HepG2 (cell line): ENCODE data around the gene KIF5B. TPM values are rescaled to one million over a fixed set of nuclear protein-coding genes. Genes with fewer than 3 reads are reported as not detected.

Source experiments
- AGO1 ChIP-seq: fragments of 200-400 bp; formaldehyde crosslinking; IDR thresholded peaks from 2 replicates; pipeline ENCODE4 v1.6.1; 2017; ENCODE audit warnings: mild to moderate bottlenecking, low read depth, low read length, moderate library complexity; ENCODE audit not compliant: poor library complexity, severe bottlenecking
- AHR ChIP-seq: IDR thresholded peaks from 2 replicates; pipeline ENCODE4 v1.6.1; 2018; ENCODE audit warnings: missing genetic modification reagents, missing compliant biosample characterization
- CBX2 ChIP-seq, 2 experiments: fragments of 200-600 bp in 1 of 2; sonication (generic); formaldehyde crosslinking in 1 of 2; IDR thresholded peaks; 2 replicates each; pipeline versions ENCODE4 v1.7.0 to v1.8.1; 2018 to 2022; ENCODE audit warnings: low read depth in 2 of 2, low read length in 1 of 2, mild to moderate bottlenecking in 1 of 2, missing genetic modification reagents in 1 of 2
- DNMT3B ChIP-seq: conservative IDR thresholded peaks from 2 replicates; pipeline ENCODE4 v1.6.1; 2016; ENCODE audit warnings: missing biosample characterization, control low read depth
- DPF2 ChIP-seq: sonication (generic); formaldehyde crosslinking; IDR thresholded peaks from 2 replicates; pipeline ENCODE4 v1.4.0; 2020; ENCODE audit warnings: mild to moderate bottlenecking, low read depth, missing genetic modification reagents, borderline replicate concordance
- E2F1 ChIP-seq: sonication (generic); formaldehyde crosslinking; IDR thresholded peaks from 2 replicates; pipeline ENCODE4 v1.5.0; 2020; ENCODE audit warnings: missing genetic modification reagents
- MXD4 ChIP-seq: IDR thresholded peaks from 2 replicates; pipeline ENCODE4 v1.6.1; 2016; ENCODE audit warnings: mild to moderate bottlenecking, missing biosample characterization, missing genetic modification reagents
- NFE2L1 ChIP-seq: sonication (generic); formaldehyde crosslinking; IDR thresholded peaks from 2 replicates; pipeline ENCODE4 v1.4.0; 2020; ENCODE audit warnings: missing genetic modification reagents, mild to moderate bottlenecking, borderline replicate concordance
- POLR2AphosphoS5 ChIP-seq: IDR thresholded peaks from 2 replicates; pipeline ENCODE4 v1.6.1; 2012; ENCODE audit warnings: low read depth, low read length
- RXRB ChIP-seq: IDR thresholded peaks from 2 replicates; pipeline ENCODE4 v1.6.1; 2016; ENCODE audit warnings: borderline replicate concordance, missing genetic modification reagents, missing compliant biosample characterization
- SKI ChIP-seq: fragments of 450-650 bp; IDR thresholded peaks from one replicate; pipeline ENCODE4 v1.6.1; 2018; ENCODE audit warnings: mild to moderate bottlenecking; ENCODE audit not compliant: partially characterized antibody
- TIGD3 ChIP-seq: sonication (generic); formaldehyde crosslinking; IDR thresholded peaks from 2 replicates; pipeline ENCODE4 v1.5.1; 2020; ENCODE audit warnings: mild to moderate bottlenecking, missing genetic modification reagents, borderline replicate concordance
- TRIM24 ChIP-seq: sonication (generic); formaldehyde crosslinking; IDR thresholded peaks from 2 replicates; pipeline ENCODE4 v1.8.0; 2022; ENCODE audit warnings: mild to moderate bottlenecking, missing genetic modification reagents
- ZNF12 ChIP-seq: sonication (generic); formaldehyde crosslinking; IDR thresholded peaks from 2 replicates; pipeline ENCODE4 v1.5.0; 2020; ENCODE audit warnings: missing genetic modification reagents
- ZNF44 ChIP-seq: sonication (generic); formaldehyde crosslinking; IDR thresholded peaks from 2 replicates; pipeline ENCODE4 v1.5.1; 2020; ENCODE audit warnings: mild to moderate bottlenecking, missing genetic modification reagents
- ZNF441 ChIP-seq: sonication (generic); formaldehyde crosslinking; IDR thresholded peaks from 2 replicates; pipeline ENCODE4 v1.7.0; 2021; ENCODE audit warnings: missing genetic modification reagents, borderline replicate concordance
- ZNF503 ChIP-seq: sonication (generic); formaldehyde crosslinking; IDR thresholded peaks from 2 replicates; pipeline ENCODE4 v1.4.0; 2020; ENCODE audit warnings: missing genetic modification reagents
- ZNF563 ChIP-seq: sonication (generic); formaldehyde crosslinking; IDR thresholded peaks from 2 replicates; pipeline ENCODE4 v1.8.0; 2022; ENCODE audit warnings: mild to moderate bottlenecking, moderate library complexity, missing genetic modification reagents
- ZNF678 ChIP-seq: sonication (generic); formaldehyde crosslinking; IDR thresholded peaks from 2 replicates; pipeline ENCODE4 v1.4.0; 2020; ENCODE audit warnings: mild to moderate bottlenecking, missing genetic modification reagents
- ZNF691 ChIP-seq: sonication (generic); formaldehyde crosslinking; IDR thresholded peaks from 2 replicates; pipeline ENCODE4 v1.4.0; 2020; ENCODE audit warnings: missing genetic modification reagents, low read depth, mild to moderate bottlenecking, borderline replicate concordance
- ZNF7 ChIP-seq: IDR thresholded peaks from 2 replicates; pipeline ENCODE4 v1.6.1; 2016; ENCODE audit warnings: missing biosample characterization, missing genetic modification reagents
- ZNF766 ChIP-seq: sonication (generic); formaldehyde crosslinking; IDR thresholded peaks from 2 replicates; pipeline ENCODE4 v1.5.0; 2020; ENCODE audit warnings: missing genetic modification reagents, borderline replicate concordance
- polyA plus RNA-seq, 8 experiments: library from polyadenylated mRNA; depleted of rRNA in 3 of 8; stranded (reverse) in 7 of 8; unstranded in 1 of 8; fragments of >200 nt; fragmentation: Illumina TruSeq in 4 of 8; extraction: Trizol in 4 of 8; gene quantifications; 2 replicates each; pipeline versions ENCODE4 v1.2.1 to v1.2.3, GENCODE V29; 2011 to 2016; ENCODE audit warnings: low read depth in 4 of 8, missing spikeins in 1 of 8, mixed read lengths in 1 of 8; ENCODE audit not compliant: insufficient read depth in 1 of 8
- total RNA-seq, 5 experiments: library from RNA; depleted of rRNA; stranded (reverse); fragments of >200 nt; fragmentation: Illumina TruSeq; extraction: Trizol; gene quantifications; 2 replicates each; pipeline ENCODE4 v1.2.3, GENCODE V29; 2016; ENCODE audit warnings: low read depth in 1 of 5

Gene KIF5B
- total and polyA plus RNA-seq, 2 of the 13 experiments (the other 11 are each of a cell fraction or from before 2014, with no cell fraction given), result 34.3 to 133 TPM

GRCh38 chr10:32104622-32105509, 48.6 kb upstream of the KIF5B start (continued):
- TF ChIP-seq RXRB, result no peak; the same call in 1 of the 2 replicates
- TF ChIP-seq CBX2 (IDR thresholded peaks at IDR 0.05; ENCODE audit: low read depth, low read length), result no peak
- TF ChIP-seq CBX2 (CRISPR knock-in tag; IDR thresholded peaks at IDR 0.05; ENCODE audit: low read depth), result no peak
- no peak for TF ChIP-seq NFE2L1 (CRISPR knock-in tag)
- no peak for TF ChIP-seq TIGD3 (CRISPR knock-in tag)
- TF ChIP-seq AHR (CRISPR knock-in tag), result no peak
- no peak for TF ChIP-seq ZNF766 (CRISPR knock-in tag)
- TF ChIP-seq DPF2 (CRISPR knock-in tag), result 0 out of 2 replicates have a peak, but pooled peaks have one; percentile 24
- TF ChIP-seq POLR2AphosphoS5, result no peak
- no peak for TF ChIP-seq ZNF44 (CRISPR knock-in tag)
- TF ChIP-seq AGO1, result no peak
- TF ChIP-seq SKI, result no peak
- TF ChIP-seq E2F1, result no peak
- TF ChIP-seq ZNF563 (CRISPR knock-in tag), result no peak
- no peak for TF ChIP-seq ZNF678 (CRISPR knock-in tag)
- TF ChIP-seq ZNF691, result no peak
- TF ChIP-seq ZNF12 (CRISPR knock-in tag), result no peak
- TF ChIP-seq ZNF441 (CRISPR knock-in tag), result no peak
- TF ChIP-seq ZNF7 (CRISPR knock-in tag), result no peak
- TF ChIP-seq TRIM24, result no peak
- no peak for TF ChIP-seq DNMT3B (CRISPR knock-in tag)
- TF ChIP-seq MXD4 (CRISPR knock-in tag), result no peak
- no peak for TF ChIP-seq ZNF503 (CRISPR knock-in tag)
